ENCODE results near the gene MYF5.

Gene MYF5

GRCh38 chr12:80698847-80699542, 17.7 kb upstream of the MYF5 start:
- in situ Hi-C loops (cut with MboI; ENCODE audit: low sequenced_read_pairs) = no loop called here
- H3K27me3 ChIP-seq (ENCODE audit: low read depth) = no peaks in the 10 kb centered on the region
- DNase-seq (ENCODE audit: low spot score in 2 of 2) = no peak
- H3K4me1 ChIP-seq = no peaks in the 10 kb centered on the region
- no peaks in the 10 kb centered on the region for H3K36me3 ChIP-seq (replicated peaks)
- H3K4me3 ChIP-seq = no peak overlapping the region
- no peaks in the 10 kb centered on the region for H3K9me3 ChIP-seq

GRCh38 chr12:80700327-80700726, 16.4 kb upstream of the MYF5 start:
- Histone ChIP-seq H3K4me3 (no peak overlapping the region), H3K27me3 (ENCODE audit: low read depth) (no peaks in the 10 kb centered on the region), H3K9me3 (no peaks in the 10 kb centered on the region), H3K36me3 (replicated peaks) (no peaks in the 10 kb centered on the region), H3K4me1 (no peaks in the 10 kb centered on the region)
- in situ Hi-C loops (cut with MboI; ENCODE audit: low sequenced_read_pairs) = no loop called here
- DNase-seq (ENCODE audit: low spot score in 2 of 2) = no peak

DNA sequence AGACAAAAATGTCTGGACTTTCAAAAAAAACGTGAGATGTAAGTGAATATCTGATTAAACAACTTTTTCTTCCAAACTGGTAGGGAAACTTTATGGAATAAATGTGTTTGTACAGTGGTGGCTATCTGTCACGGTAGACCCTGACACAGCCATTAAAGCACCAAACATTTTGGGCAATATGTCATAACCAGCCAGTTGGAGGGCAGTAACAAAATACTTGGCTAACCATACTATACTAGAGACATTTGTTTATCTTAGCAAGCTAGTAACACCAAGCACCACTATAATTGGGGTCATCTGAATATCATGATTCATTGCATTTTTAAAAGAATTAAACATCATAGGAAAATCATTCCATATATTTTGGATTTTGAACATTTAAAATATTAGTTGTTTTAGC, 15.3 kb upstream of the MYF5 start:
- Histone ChIP-seq H3K27me3 (ENCODE audit: low read depth) (no peaks in the 10 kb centered on the region), H3K4me3 (no peak overlapping the region), H3K9me3 (no peaks in the 10 kb centered on the region), H3K36me3 (replicated peaks) (no peaks in the 10 kb centered on the region), H3K4me1 (no peaks in the 10 kb centered on the region)
- DNase-seq (ENCODE audit: low spot score in 2 of 2) = no peak
- in situ Hi-C loops (cut with MboI; ENCODE audit: low sequenced_read_pairs) = no loop called here

DNA sequence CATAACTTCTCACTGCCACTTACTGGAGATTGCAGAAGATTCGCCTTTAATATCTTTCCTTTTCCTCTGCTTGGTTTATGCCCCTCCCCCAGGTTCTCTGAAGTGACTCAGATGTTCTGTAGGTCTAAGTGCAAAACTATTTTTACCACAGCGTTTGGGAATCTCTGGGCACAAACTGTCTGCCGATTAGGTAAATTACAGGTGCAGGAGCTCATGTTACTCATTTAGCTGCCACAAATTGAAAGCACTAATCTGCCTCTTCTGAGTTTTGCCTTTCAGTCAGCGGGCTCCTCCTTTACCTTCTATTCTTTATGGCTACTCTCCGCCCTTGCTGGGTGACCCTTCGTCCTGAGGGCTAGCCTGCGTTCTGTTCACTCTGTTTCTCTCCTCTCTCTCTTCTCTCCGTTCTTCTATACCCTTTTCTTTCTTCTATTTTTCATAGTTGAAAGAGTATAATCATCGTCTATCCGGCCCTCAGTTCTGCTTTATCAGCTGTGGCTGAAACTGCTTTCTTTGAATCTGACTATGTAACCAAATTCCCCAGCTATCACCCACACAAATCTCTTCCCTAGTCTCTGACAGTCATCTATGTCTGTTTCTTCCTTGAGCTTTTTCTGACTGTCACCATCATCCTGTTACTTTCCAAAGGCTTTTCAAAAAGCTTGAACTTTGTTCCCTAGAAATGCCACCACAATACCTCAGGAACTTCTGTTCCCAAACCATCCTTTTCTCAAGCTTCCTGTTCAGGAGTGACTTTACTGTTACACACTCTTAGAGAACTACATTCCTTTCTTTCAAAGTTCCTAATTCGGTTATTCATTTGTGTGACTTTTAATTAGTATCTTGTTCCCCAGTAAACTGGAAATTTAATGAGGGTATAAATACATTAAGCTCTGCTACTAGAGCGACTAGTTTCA, 13.6 kb upstream of the MYF5 start:
- in situ Hi-C loops (cut with MboI; ENCODE audit: low sequenced_read_pairs) = no loop called here
- no peaks in the 10 kb centered on the region for H3K27me3 ChIP-seq (ENCODE audit: low read depth)
- no peaks in the 10 kb centered on the region for H3K36me3 ChIP-seq (replicated peaks)
- no peak overlapping the region for H3K4me3 ChIP-seq
- no peak for DNase-seq (ENCODE audit: low spot score in 2 of 2)
- no peaks in the 10 kb centered on the region for H3K9me3 ChIP-seq
- H3K4me1 ChIP-seq = no peaks in the 10 kb centered on the region

DNA sequence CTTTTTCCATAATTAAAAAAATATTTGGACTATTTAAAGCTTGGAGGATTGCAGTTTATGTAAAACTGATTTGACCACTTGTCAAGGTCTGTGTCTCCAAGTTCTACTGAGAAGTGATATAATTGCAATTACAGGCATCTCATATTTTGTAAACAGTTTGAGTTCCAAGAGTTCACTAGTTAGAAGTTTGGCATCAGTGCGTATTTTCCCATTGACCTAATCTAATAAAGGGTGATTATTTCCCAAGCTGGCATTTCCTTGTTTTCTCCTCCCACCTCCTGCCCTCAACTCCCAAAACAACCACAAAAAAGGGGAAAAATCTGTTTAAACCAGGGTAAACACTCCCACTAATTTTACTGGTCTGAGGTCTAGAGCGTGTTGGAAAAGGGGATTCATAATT, 12.3 kb upstream of the MYF5 start:
- DNase-seq (ENCODE audit: low spot score in 2 of 2) = no peak
- Histone ChIP-seq H3K9me3 (no peaks in the 10 kb centered on the region), H3K36me3 (replicated peaks) (no peaks in the 10 kb centered on the region), H3K27me3 (ENCODE audit: low read depth) (no peaks in the 10 kb centered on the region), H3K4me3 (no peak overlapping the region), H3K4me1 (no peaks in the 10 kb centered on the region)
- in situ Hi-C loops (cut with MboI; ENCODE audit: low sequenced_read_pairs) = no loop called here

DNA sequence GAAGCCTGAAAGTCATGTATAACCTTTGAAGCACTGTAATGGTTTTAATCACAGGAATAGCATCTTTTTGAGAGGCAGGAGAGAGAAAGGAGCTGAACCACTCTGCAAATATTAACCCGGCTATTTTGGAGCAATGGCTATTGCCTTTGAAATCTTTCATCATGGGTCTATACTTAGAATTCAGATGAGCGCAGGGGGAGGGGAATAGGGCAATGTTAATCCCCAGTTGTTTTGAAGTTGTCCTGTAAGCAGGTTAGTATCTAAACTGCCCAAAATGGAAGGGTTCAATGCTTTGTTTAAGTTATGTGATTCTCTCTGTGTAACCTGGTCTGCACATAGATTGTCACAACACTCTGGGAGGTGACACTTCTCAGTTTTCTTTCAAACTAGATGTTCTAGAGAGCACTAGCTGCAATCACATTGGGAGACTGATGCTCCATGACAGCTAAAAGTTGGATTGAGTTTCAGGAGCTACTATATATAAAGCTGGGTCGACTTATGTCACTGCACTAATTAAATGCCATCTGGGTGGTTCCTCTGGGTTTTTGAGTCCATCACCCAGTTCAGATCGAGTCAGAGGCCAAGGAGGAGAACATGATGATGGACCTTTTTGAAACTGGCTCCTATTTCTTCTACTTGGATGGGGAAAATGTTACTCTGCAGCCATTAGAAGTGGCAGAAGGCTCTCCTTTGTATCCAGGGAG, 9.4 kb upstream of the MYF5 start, which contains the start of gene MYF6:
Gene MYF6, plus strand, starts transcription at position 509 of the 704 bp plus-strand sequence. Its CDS starts 86 bp downstream, at position 595.
- Histone ChIP-seq H3K9me3 (no peaks in the 10 kb centered on the region), H3K27me3 (ENCODE audit: low read depth) (no peaks in the 10 kb centered on the region), H3K36me3 (replicated peaks) (no peaks in the 10 kb centered on the region), H3K4me1 (no peaks in the 10 kb centered on the region), H3K4me3 (no peak within 1 kb of the TSS)
- in situ Hi-C loops (cut with MboI; ENCODE audit: low sequenced_read_pairs) = no loop called here
- DNase-seq (ENCODE audit: low spot score in 2 of 2) = no peak

- no peaks in the 10 kb centered on the region for H3K36me3 ChIP-seq (replicated peaks)
- no peak for DNase-seq (ENCODE audit: low spot score in 2 of 2)
- H3K9me3 ChIP-seq = no peaks in the 10 kb centered on the region
- no peaks in the 10 kb centered on the region for H3K27me3 ChIP-seq (ENCODE audit: low read depth)
- no peak overlapping the region for H3K4me3 ChIP-seq
- no peaks in the 10 kb centered on the region for H3K4me1 ChIP-seq
- in situ Hi-C loops (cut with MboI; ENCODE audit: low sequenced_read_pairs) = no loop called here
These were observed 8.9 kb upstream of the MYF5 start for GRCh38 chr12:80707830-80708258.

- in situ Hi-C loops (cut with MboI; ENCODE audit: low sequenced_read_pairs) = no loop called here
- Histone ChIP-seq H3K9me3 (no peaks in the 10 kb centered on the region), H3K27me3 (ENCODE audit: low read depth) (no peaks in the 10 kb centered on the region), H3K4me3 (no peak overlapping the region), H3K36me3 (replicated peaks) (no peaks in the 10 kb centered on the region), H3K4me1 (peaks cover 1% of the 10 kb centered on the region; the same call in 1 of the 2 replicates)
- no peak for DNase-seq (ENCODE audit: low spot score in 2 of 2)
These were observed 8.3 kb upstream of the MYF5 start for GRCh38 chr12:80708259-80708974.

GRCh38 chr12:80708975-80709328, 7.8 kb upstream of the MYF5 start:
- no peak overlapping the region for H3K4me3 ChIP-seq
- H3K4me1 ChIP-seq = peaks cover 2% of the 10 kb centered on the region; the same call in 1 of the 2 replicates
- in situ Hi-C loops (cut with MboI; ENCODE audit: low sequenced_read_pairs) = no loop called here
- no peaks in the 10 kb centered on the region for H3K9me3 ChIP-seq
- DNase-seq (ENCODE audit: low spot score in 2 of 2) = no peak
- H3K27me3 ChIP-seq (ENCODE audit: low read depth) = no peaks in the 10 kb centered on the region
- no peaks in the 10 kb centered on the region for H3K36me3 ChIP-seq (replicated peaks)

DNA sequence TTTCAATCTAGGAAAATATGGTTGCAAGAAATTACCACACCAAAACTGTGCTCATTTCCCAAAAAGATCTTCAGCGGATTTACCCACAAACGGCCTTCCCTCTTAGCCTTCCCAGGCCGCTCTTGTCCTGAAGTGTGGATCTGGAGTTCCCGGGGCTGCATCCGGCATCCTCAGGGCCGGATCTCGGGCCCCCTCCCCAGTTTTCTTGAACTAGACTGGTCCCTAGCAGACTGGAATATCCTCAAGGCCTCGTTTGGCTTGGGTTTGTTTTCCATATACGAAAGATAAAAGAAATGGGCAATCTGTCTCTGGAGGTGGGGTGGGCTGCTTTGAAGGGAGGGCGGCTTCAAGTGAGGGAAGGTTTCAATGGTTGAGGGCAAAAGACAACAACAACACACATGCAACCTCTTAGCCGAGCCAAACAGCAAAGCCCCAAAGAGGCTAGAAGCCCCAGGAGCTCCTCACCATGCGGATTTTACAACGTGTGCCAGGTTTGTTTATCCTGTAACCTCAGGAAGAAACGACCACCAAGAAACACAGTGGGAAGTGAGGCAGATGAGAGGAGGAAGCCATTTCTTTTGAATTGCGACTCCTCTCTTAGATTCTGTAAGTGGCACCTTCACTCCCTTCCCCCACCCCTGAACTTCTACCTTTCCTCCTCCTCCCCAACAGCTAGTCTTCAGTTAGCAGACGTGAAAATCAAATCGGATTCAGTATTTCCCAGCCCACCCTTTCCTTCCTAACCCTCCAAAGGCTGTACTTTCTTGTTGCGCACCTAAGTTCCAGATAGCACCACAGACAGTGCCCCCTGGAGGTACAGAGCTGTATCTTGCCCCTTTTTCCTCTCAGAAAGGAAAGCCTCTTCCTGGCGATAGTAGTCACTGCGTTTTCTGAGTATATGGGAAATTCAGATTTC, 6.6 kb upstream of the MYF5 start:
- peaks cover 2% of the 10 kb centered on the region; the same call in 1 of the 2 replicates for H3K4me1 ChIP-seq
- peak in 1 of 2 experiments; percentile 30 for DNase-seq (ENCODE audit: low spot score in 2 of 2)
- H3K36me3 ChIP-seq (replicated peaks) = no peaks in the 10 kb centered on the region
- in situ Hi-C loops (cut with MboI; ENCODE audit: low sequenced_read_pairs) = no loop called here
- H3K27me3 ChIP-seq (ENCODE audit: low read depth) = no peaks in the 10 kb centered on the region
- H3K9me3 ChIP-seq = no peaks in the 10 kb centered on the region
- no peak overlapping the region for H3K4me3 ChIP-seq

DNA sequence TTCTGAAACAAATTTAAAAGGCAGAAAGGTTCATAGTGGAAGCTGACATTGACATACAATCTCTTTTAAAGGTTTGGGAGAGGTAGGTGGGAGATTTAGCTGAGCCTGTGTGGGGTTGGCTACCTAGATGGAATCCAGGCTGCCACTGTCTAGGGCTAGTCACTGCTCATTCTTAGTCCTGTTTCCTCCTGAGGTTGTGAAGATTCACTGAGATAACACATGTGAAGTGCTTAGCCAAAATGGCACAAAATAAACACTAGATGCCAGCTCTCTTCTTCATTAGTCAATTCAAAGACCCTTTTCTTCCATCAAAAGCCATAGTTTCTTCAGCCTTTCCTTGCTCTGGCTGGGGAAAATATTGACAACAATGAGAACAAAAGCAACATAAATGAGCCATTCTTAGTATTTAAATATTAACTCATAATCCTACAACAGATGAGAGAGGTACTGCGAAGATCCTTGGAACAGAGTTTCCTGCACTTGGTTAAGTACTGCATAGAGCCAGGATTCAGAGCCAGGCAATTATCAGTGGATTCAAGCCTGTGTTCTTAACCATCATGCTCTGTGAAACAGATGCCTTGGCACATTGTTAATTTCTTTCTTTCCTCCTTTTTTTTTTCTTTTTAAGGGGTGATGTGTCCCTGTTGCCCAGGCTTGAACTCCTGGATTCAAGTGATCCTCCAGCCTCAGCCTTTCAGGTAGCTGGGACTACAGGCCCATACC, 5.8 kb upstream of the MYF5 start:
- H3K27me3 ChIP-seq (ENCODE audit: low read depth) = no peaks in the 10 kb centered on the region
- no peaks in the 10 kb centered on the region for H3K36me3 ChIP-seq (replicated peaks)
- in situ Hi-C loops (cut with MboI; ENCODE audit: low sequenced_read_pairs) = no loop called here
- no peaks in the 10 kb centered on the region for H3K9me3 ChIP-seq
- no peak overlapping the region for H3K4me3 ChIP-seq
- peaks cover 2% of the 10 kb centered on the region; the same call in 1 of the 2 replicates for H3K4me1 ChIP-seq
- no peak for DNase-seq (ENCODE audit: low spot score in 2 of 2)

DNA sequence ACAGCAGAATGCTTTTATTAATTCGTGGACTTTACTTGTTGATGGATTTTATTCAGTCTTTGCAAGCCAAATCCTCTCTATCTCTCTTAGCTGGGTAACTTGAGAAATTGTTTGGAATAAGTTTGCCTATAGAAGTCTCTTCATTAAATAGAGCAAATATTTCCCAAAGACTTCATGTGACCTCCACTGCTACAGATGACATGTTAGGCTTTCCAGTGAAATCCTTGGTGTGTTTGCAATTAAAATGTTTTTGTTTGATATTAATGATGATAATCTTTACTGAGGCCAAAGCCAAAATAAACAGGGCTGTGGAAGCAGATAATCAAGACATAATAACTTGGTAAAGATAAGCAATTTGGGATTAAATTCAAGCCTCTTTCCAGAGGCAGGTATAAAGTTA, 4.8 kb upstream of the MYF5 start:
- no peaks in the 10 kb centered on the region for H3K27me3 ChIP-seq (ENCODE audit: low read depth)
- in situ Hi-C loops (cut with MboI; ENCODE audit: low sequenced_read_pairs) = no loop called here
- DNase-seq (ENCODE audit: low spot score in 2 of 2) = no peak

More for the DNA sequence above, 4.8 kb upstream of the MYF5 start:
- Histone ChIP-seq H3K4me1 (peaks cover 2% of the 10 kb centered on the region; the same call in 1 of the 2 replicates), H3K36me3 (replicated peaks) (no peaks in the 10 kb centered on the region), H3K9me3 (no peaks in the 10 kb centered on the region), H3K4me3 (no peak overlapping the region)

Data from HAP-1 (cell line).